ENCODE results near the gene TXNDC11. TPM values are rescaled to one million over a fixed set of nuclear protein-coding genes. Genes with fewer than 3 reads are reported as not detected.

Gene TXNDC11
- total and polyA plus RNA-seq, 2 donors (not counting 3 experiments of a cell fraction or from before 2014, with no cell fraction given): 42.5 to 66.0 TPM

DNA sequence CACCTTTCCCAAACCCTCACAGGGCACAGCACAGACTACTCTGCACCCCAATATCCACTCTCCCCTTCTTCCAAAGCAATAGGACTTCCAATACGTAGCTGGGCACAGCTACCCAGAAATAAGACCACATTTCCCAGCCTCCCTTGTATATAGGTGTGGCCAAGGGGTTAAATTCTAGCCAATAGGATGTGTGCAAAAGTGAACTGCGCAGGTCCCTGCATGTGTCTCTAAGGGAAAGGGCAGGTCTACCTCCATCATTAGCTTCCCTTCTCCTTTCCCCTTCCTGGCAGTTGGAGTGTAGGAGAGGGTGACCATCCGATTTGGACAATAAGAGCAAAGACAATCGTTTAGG is 99.9 kb downstream of the TXNDC11 start:
- dilution Hi-C loops (cut with MboI; ENCODE audit: extremely low pct_ligation_motif_present, low sequenced_read_pairs): no loop called here
- POLR2A ChIA-PET: no interaction called here
- Histone ChIP-seq H3K4me2 (ENCODE audit: insufficient read depth, low read length) (no peak overlapping the region), H3K79me2 (ENCODE audit: control insufficient read depth, insufficient read depth, low read length) (no peaks in the 10 kb centered on the region), H3K9me1 (replicated peaks; ENCODE audit: control insufficient read depth, extremely low read depth, insufficient read depth, low read length) (no peaks in the 10 kb centered on the region), H3K4me1 (ENCODE audit: control insufficient read depth, extremely low read depth, insufficient read depth, low read length) (peaks cover 3% of the 10 kb centered on the region), H3K27ac (ENCODE audit: insufficient read depth, low read depth, low read length) (no peak overlapping the region), H3K9ac (replicated peaks; ENCODE audit: extremely low read depth, insufficient read depth, low read length) (no peak overlapping the region), H2AFZ (ENCODE audit: low read depth, low read length) (no peak overlapping the region), H3K4me3 (replicated peaks in 1 of 3; ENCODE audit: insufficient read depth in 1 of 3, low read depth in 1 of 3, low read length in 3 of 3) (no peak overlapping the region), H3K9me3 (replicated peaks; ENCODE audit: control insufficient read depth, insufficient read depth, low read length) (no peaks in the 10 kb centered on the region), H3K27me3 (ENCODE audit: control insufficient read depth in 2 of 2, insufficient read depth in 2 of 2, low read length in 2 of 2) (peaks cover 2% of the 10 kb centered on the region in 2 experiments), H4K20me1 (replicated peaks; ENCODE audit: control insufficient read depth, extremely low read depth, insufficient read depth, low read length) (no peaks in the 10 kb centered on the region), H3K36me3 (ENCODE audit: control insufficient read depth in 2 of 2, extremely low read depth in 1 of 2, insufficient read depth in 2 of 2, low read length in 2 of 2) (no peaks in the 10 kb centered on the region)
- CTCF ChIA-PET: interaction anchor here (0.6 to 2.3 kb wide), 6 partner anchors 72 to 425 kb away, joined by 3 to 21 read pairs (median 4); no protein-coding TSS in a partner anchor
- DNase-seq (ENCODE audit: low read depth, low spot score) (no peak), FAIRE-seq (no peak)
- intact Hi-C loops (cut with micrococcal nuclease): no loop called here
- no TSS peak for BruUV-seq (replicated peaks)
- TF ChIP-seq CTCF (IDR thresholded peaks at IDR 0.05; ENCODE audit: extremely low read depth in 1 of 2, insufficient read depth in 1 of 2, low read depth in 1 of 2, low read length in 2 of 2): no peak
- TF ChIP-seq JUN (IDR thresholded peaks at IDR 0.05; ENCODE audit: borderline replicate concordance, insufficient read depth, insufficient read length, low read depth): no peak
- no peak for TF ChIP-seq MYC (IDR thresholded peaks at IDR 0.05; ENCODE audit: low read depth, low read length)
- TF ChIP-seq FOS (IDR thresholded peaks at IDR 0.05; ENCODE audit: borderline replicate concordance, insufficient read depth, low read length): no peak
- TF ChIP-seq EZH2 (IDR thresholded peaks at IDR 0.05; ENCODE audit: borderline replicate concordance, low read depth, low read length, severe bottlenecking): no peak
- no peak for TF ChIP-seq MAX (IDR thresholded peaks at IDR 0.05; ENCODE audit: insufficient read depth, insufficient read length)
- no peak for TF ChIP-seq GATA2 (IDR thresholded peaks at IDR 0.05; ENCODE audit: insufficient read depth, insufficient read length, low read depth, low read length)
- TF ChIP-seq POLR2AphosphoS5 (IDR thresholded peaks at IDR 0.05; ENCODE audit: insufficient read depth, low read depth, low read length): no peak
- TF ChIP-seq POLR2A (IDR thresholded peaks at IDR 0.05; ENCODE audit: low read depth, low read length): no peak

Data from endothelial cell of umbilical vein (primary cell).